SK-N-SH treated with all-trans-retinoic acid at 6 μM for 48 hours (cell line): ENCODE results near the gene FOXA2.

Experiments
- ATAC-seq: fragments of 200-7000 bp; cut with Tn5 transposase; 3 replicates; pipeline ENCODE4 v1.9.1; 2020; ENCODE audit warnings: mild to moderate bottlenecking, moderate library complexity
- ARNTL ChIP-seq: fragments of 450-650 bp; formaldehyde crosslinking; IDR thresholded peaks from 2 replicates; pipeline ENCODE4 v1.5.0; 2020; ENCODE audit warnings: low read depth, mild to moderate bottlenecking, moderate library complexity, borderline replicate concordance
- BACH2 ChIP-seq: fragments of 250-450 bp; sonication (Bioruptor Pico); IDR thresholded peaks from 2 replicates; pipeline ENCODE4 v1.9.0; 2021; ENCODE audit warnings: mild to moderate bottlenecking, borderline replicate concordance
- CSDC2 ChIP-seq: fragments of 250-450 bp; sonication (Bioruptor Pico); IDR thresholded peaks from 2 replicates; pipeline ENCODE4 v1.5.0; 2020; ENCODE audit warnings: mild to moderate bottlenecking, moderate library complexity
- ESRRG ChIP-seq: fragments of 250-450 bp; sonication (Bioruptor Pico); IDR thresholded peaks from 2 replicates; pipeline ENCODE4 v1.6.1; 2021; ENCODE audit warnings: mild to moderate bottlenecking
- GLIS3 ChIP-seq: fragments of 250-450 bp; sonication (Bioruptor Pico); IDR thresholded peaks from 2 replicates; pipeline ENCODE4 v1.5.0; 2020; ENCODE audit warnings: mild to moderate bottlenecking, moderate library complexity
- ISL1 ChIP-seq: fragments of 250-450 bp; sonication (Bioruptor Pico); IDR thresholded peaks from 2 replicates; pipeline ENCODE4 v2.1.2; 2022; ENCODE audit warnings: mild to moderate bottlenecking, moderate library complexity
- OSR1 ChIP-seq: fragments of 250-450 bp; sonication (Bioruptor Pico); IDR thresholded peaks from 2 replicates; pipeline ENCODE4 v1.8.0; 2022; ENCODE audit warnings: moderate library complexity, mild to moderate bottlenecking, inconsistent platforms
- PPARA ChIP-seq: fragments of 250-450 bp; sonication (Bioruptor Pico); IDR thresholded peaks from 2 replicates; pipeline ENCODE4 v1.5.0; 2020; ENCODE audit warnings: mild to moderate bottlenecking, borderline replicate concordance
- RARB ChIP-seq: fragments of 250-450 bp; sonication (Bioruptor Pico); IDR thresholded peaks from 2 replicates; pipeline ENCODE4 v1.8.0; 2021; ENCODE audit warnings: mild to moderate bottlenecking, moderate library complexity
- SNAI2 ChIP-seq: fragments of 250-450 bp; sonication (Bioruptor Pico); IDR thresholded peaks from 2 replicates; pipeline ENCODE4 v1.5.0; 2020; ENCODE audit warnings: mild to moderate bottlenecking, moderate library complexity
- TCF4 ChIP-seq: fragments of 250-450 bp; sonication (Bioruptor Pico); IDR thresholded peaks from 2 replicates; pipeline ENCODE4 v1.8.0; 2021; ENCODE audit warnings: mild to moderate bottlenecking, moderate library complexity, borderline replicate concordance
- ZC3H10 ChIP-seq: fragments of 250-450 bp; sonication (Bioruptor Pico); IDR thresholded peaks from 2 replicates; pipeline ENCODE4 v1.5.1; 2021; ENCODE audit warnings: mild to moderate bottlenecking, moderate library complexity
- ZFP3 ChIP-seq: fragments of 250-450 bp; sonication (Bioruptor Pico); IDR thresholded peaks from 2 replicates; pipeline ENCODE4 v1.5.0; 2020; ENCODE audit warnings: mild to moderate bottlenecking, moderate library complexity
- ZFP30 ChIP-seq: fragments of 450-650 bp; formaldehyde crosslinking; IDR thresholded peaks from 2 replicates; pipeline ENCODE4 v1.5.0; 2022; ENCODE audit warnings: mild to moderate bottlenecking, moderate library complexity
- ZNF565 ChIP-seq: fragments of 450-650 bp; formaldehyde crosslinking; conservative IDR thresholded peaks from 2 replicates; pipeline ENCODE4 v1.5.0; 2020; ENCODE audit warnings: low read depth, mild to moderate bottlenecking, moderate library complexity
- ZNF70 ChIP-seq: fragments of 450-650 bp; formaldehyde crosslinking; IDR thresholded peaks from 2 replicates; pipeline ENCODE4 v1.5.0; 2020; ENCODE audit warnings: mild to moderate bottlenecking, moderate library complexity
- ZNF8 ChIP-seq: fragments of 450-650 bp; formaldehyde crosslinking; IDR thresholded peaks from 2 replicates; pipeline ENCODE4 v1.5.0; 2020; ENCODE audit warnings: mild to moderate bottlenecking, moderate library complexity
- TF ChIP-seq, protein P1 (sequence below): fragments of 250-450 bp; sonication (Bioruptor Pico); IDR thresholded peaks from 2 replicates; pipeline ENCODE4 v1.5.1; 2021; ENCODE audit warnings: mild to moderate bottlenecking, moderate library complexity
- TF ChIP-seq, protein P2 (sequence below): fragments of 250-450 bp; sonication (Bioruptor Pico); IDR thresholded peaks from 2 replicates; pipeline ENCODE4 v1.5.1; 2020; ENCODE audit warnings: low read depth, mild to moderate bottlenecking, moderate library complexity
- TF ChIP-seq, protein P3 (sequence below): fragments of 250-450 bp; sonication (Bioruptor Pico); IDR thresholded peaks from 2 replicates; pipeline ENCODE4 v1.8.0; 2021; ENCODE audit warnings: low read depth, mild to moderate bottlenecking, moderate library complexity, borderline replicate concordance

The FOXA2 gene

DNA sequence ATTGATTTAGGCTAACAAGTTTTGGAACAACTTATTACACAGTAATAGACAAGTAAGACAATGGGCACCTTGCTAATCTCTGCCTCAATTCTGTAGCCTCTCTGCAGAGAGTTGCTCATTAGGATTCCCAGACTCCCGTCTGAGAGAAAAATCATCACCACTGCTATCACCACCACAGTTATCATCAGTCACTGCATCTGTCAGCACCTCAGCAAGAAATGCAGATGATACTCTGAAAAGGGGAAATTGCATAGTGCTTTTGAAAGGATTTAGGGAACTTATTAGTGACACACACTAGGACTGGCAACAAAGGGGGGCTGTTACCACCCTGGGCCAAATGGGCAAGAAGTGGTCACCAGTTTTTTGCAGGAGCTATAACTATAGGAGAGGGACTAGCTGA, 39.9 kb downstream of the FOXA2 start:
- TF ChIP-seq OSR1: no peak
- TF ChIP-seq ZNF565 (CRISPR knock-in tag): no peak
- no peak for TF ChIP-seq ZC3H10 (CRISPR knock-in tag)
- TF ChIP-seq, protein P1, sequence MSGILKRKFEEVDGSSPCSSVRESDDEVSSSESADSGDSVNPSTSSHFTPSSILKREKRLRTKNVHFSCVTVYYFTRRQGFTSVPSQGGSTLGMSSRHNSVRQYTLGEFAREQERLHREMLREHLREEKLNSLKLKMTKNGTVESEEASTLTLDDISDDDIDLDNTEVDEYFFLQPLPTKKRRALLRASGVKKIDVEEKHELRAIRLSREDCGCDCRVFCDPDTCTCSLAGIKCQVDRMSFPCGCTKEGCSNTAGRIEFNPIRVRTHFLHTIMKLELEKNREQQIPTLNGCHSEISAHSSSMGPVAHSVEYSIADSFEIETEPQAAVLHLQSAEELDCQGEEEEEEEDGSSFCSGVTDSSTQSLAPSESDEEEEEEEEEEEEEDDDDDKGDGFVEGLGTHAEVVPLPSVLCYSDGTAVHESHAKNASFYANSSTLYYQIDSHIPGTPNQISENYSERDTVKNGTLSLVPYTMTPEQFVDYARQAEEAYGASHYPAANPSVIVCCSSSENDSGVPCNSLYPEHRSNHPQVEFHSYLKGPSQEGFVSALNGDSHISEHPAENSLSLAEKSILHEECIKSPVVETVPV (CRISPR knock-in tag): no peak
- TF ChIP-seq SNAI2 (CRISPR knock-in tag): no peak
- TF ChIP-seq ARNTL (CRISPR knock-in tag): no peak
- no peak for TF ChIP-seq ZFP3 (CRISPR knock-in tag)
- TF ChIP-seq RARB (CRISPR knock-in tag): no peak
- no peak for TF ChIP-seq ISL1 (CRISPR knock-in tag)
- no peak for TF ChIP-seq ZFP30
- no peak for ATAC-seq

DNA sequence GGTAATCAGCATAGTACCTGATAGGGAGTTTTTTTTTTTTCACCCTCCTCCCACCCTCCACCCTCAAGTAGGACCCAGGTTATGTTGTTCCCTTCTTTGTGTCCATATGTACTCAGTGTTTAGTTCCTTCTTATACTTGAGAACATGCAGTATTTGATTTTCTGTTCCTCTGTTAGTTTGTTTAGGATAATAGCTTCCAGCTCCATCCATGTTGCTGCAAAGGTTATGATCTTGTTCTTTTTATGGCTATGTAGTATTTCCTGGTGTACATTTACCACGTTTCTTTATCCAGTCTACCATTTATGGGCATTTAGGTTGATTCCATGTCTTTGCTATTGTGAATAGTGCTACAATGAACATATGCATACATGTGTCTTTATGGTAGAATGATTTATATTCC, 41.9 kb downstream of the FOXA2 start:
- no peak for ATAC-seq
- no peak for TF ChIP-seq TCF4 (CRISPR knock-in tag)
- TF ChIP-seq BACH2 (CRISPR knock-in tag): no peak
- TF ChIP-seq, all 23 proteins: peak for 0

DNA sequence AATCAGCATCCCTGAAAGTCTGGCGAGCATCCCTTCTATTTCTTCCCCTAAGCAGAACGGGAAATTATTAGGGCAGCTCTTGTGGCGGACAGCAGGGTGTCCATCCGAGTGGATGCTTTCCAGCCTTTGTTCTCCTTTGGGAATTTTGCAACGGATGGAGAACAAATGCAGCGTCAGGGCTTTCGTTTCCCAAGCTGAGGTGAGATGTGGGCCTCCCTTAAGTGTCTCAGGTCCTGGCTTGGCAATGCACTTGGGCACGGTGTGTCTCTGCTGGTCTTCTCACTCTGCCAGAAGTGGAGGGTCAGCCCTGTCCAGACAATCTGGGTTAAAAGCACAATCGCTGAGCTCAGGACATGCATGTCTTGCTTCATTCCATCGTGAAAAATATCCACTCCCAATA, 43.5 kb downstream of the FOXA2 start:
- TF ChIP-seq ESRRG (CRISPR knock-in tag): no peak
- no peak for TF ChIP-seq PPARA
- no peak for TF ChIP-seq BACH2 (CRISPR knock-in tag)
- TF ChIP-seq CSDC2 (CRISPR knock-in tag): no peak
- no peak for TF ChIP-seq ZNF565 (CRISPR knock-in tag)
- no peak for TF ChIP-seq TCF4 (CRISPR knock-in tag)
- TF ChIP-seq, protein P2, sequence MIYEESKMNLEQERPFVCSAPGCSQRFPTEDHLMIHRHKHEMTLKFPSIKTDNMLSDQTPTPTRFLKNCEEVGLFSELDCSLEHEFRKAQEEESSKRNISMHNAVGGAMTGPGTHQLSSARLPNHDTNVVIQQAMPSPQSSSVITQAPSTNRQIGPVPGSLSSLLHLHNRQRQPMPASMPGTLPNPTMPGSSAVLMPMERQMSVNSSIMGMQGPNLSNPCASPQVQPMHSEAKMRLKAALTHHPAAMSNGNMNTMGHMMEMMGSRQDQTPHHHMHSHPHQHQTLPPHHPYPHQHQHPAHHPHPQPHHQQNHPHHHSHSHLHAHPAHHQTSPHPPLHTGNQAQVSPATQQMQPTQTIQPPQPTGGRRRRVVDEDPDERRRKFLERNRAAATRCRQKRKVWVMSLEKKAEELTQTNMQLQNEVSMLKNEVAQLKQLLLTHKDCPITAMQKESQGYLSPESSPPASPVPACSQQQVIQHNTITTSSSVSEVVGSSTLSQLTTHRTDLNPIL (CRISPR knock-in tag): no peak
- no peak for TF ChIP-seq ZNF8 (CRISPR knock-in tag)
- no peak for TF ChIP-seq GLIS3 (CRISPR knock-in tag)
- TF ChIP-seq ISL1 (CRISPR knock-in tag): no peak
- no peak for ATAC-seq

DNA sequence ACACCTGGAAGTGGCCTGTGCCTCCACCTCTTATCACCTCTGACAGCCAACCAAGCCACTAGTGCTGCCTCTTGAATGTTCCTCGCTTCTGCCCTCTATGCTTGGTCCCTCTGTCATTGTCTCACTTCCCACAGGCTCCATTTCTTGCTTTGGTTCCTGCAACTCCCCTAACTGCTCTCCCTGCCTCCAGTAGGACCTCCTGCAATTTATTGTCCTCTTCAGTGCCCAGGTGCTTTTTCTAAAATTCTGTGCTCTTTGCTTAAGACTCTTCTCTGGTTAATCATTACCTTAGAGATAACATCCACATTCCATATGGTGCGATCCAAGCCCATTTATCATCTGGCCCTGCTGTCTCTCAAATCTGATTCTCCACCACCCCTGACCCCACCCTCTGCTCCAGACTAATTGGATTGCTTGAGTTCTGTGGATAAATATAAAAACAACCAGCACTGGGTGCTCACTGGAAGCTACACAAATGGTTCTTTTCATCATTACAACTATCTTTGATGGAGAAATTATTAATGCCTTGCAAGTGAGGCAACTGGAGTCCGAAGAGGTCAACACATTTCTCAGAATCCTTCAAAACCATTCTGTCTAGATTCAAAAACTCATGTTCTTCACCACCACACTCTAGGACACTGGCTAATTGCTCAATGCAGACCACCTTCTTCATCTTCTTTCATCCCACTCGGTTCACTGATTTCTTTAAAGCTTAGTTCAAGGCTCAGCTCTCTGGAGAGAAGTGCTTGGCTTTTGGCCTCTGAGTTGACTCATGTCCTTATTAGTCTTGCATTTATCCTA, 47.2 kb downstream of the FOXA2 start:
- ATAC-seq: no peak
- no peak for TF ChIP-seq ZNF8 (CRISPR knock-in tag)
- TF ChIP-seq RARB (CRISPR knock-in tag): no peak
- no peak for TF ChIP-seq ISL1 (CRISPR knock-in tag)
- TF ChIP-seq GLIS3 (CRISPR knock-in tag): no peak
- no peak for TF ChIP-seq BACH2 (CRISPR knock-in tag)
- TF ChIP-seq ZNF565 (CRISPR knock-in tag): no peak
- TF ChIP-seq, protein P2 (CRISPR knock-in tag): no peak
- TF ChIP-seq ZNF70: no peak
- TF ChIP-seq ESRRG (CRISPR knock-in tag): no peak
- no peak for TF ChIP-seq TCF4 (CRISPR knock-in tag)
- TF ChIP-seq PPARA: no peak
- TF ChIP-seq ZFP30: no peak

DNA sequence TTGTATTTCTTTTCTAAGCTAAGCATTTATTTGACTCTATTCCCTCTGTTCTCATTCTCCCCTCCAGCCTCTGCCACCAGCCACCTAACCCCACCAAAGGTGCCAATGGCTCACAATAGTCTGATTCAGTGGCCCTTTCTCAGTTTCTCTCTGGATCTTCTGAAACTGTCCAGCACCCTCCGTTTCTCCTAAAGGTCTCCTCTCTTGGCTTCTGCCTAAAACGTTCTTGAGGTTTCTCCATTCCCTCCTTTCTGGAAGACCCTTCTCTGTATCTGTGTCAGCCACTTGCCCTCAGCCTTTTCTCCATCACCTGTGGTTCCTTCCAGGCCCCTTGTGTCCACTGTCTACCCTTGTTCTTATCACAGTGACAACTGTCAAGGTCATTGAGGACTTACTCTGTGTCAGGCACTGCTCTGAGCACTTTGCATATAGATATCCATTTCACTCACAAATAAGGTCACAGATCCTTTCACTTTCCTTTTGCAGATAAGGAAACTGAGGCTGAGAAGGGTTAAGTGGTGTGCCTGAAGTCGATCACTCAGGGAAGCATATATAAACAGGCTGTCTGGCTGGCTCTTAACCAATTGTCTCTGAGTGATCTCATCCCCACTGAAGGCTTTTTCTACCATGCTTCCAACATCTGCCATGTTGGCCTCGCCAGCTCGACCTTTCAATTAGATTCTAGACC, 48.1 kb downstream of the FOXA2 start:
- ATAC-seq: no peak
- no peak for TF ChIP-seq CSDC2 (CRISPR knock-in tag)
- TF ChIP-seq, protein P3, sequence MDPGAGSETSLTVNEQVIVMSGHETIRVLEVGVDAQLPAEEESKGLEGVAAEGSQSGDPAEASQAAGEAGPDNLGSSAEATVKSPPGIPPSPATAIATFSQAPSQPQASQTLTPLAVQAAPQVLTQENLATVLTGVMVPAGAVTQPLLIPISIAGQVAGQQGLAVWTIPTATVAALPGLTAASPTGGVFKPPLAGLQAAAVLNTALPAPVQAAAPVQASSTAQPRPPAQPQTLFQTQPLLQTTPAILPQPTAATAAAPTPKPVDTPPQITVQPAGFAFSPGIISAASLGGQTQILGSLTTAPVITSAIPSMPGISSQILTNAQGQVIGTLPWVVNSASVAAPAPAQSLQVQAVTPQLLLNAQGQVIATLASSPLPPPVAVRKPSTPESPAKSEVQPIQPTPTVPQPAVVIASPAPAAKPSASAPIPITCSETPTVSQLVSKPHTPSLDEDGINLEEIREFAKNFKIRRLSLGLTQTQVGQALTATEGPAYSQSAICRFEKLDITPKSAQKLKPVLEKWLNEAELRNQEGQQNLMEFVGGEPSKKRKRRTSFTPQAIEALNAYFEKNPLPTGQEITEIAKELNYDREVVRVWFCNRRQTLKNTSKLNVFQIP: no peak
- TF ChIP-seq ZFP3 (CRISPR knock-in tag): no peak
- TF ChIP-seq SNAI2 (CRISPR knock-in tag): no peak
- TF ChIP-seq OSR1: no peak
- no peak for TF ChIP-seq ZNF8 (CRISPR knock-in tag)
- TF ChIP-seq, protein P1 (CRISPR knock-in tag): no peak
- no peak for TF ChIP-seq PPARA
- TF ChIP-seq ISL1 (CRISPR knock-in tag): no peak
- TF ChIP-seq GLIS3 (CRISPR knock-in tag): no peak
- no peak for TF ChIP-seq RARB (CRISPR knock-in tag)
- TF ChIP-seq ZNF70: no peak
- TF ChIP-seq ARNTL (CRISPR knock-in tag): no peak
